Neural progenitor cell (in vitro differentiated cells): ENCODE data around the gene SMG1. TPM values are rescaled to one million over a fixed set of nuclear protein-coding genes. Genes with fewer than 3 reads are reported as not detected.

Source experiments
- DNase-seq: peaks from one replicate; pipeline ENCODE4 v3.0.0-alpha.2; 2016; ENCODE audit warnings: low spot score
- H2AFZ ChIP-seq: fragments of 200-600 bp; sonication (generic); replicated peaks from 2 replicates; pipeline ENCODE4 v1.6.1; 2016; ENCODE audit warnings: antibody characterized with exemption
- H3F3A ChIP-seq: fragments of 200-600 bp; sonication (generic); 2 replicates; pipeline ENCODE4 v1.6.1; 2016; ENCODE audit warnings: antibody characterized with exemption, low read depth
- H3K27ac ChIP-seq: fragments of 200-600 bp; sonication (generic); 2 replicates; pipeline ENCODE4 v1.5.1; 2016; ENCODE audit warnings: mild to moderate bottlenecking
- H3K27me3 ChIP-seq: fragments of 200-600 bp; sonication (generic); 2 replicates; pipeline ENCODE4 v1.6.1; 2016; ENCODE audit warnings: mild to moderate bottlenecking, moderate library complexity
- H3K36me3 ChIP-seq: fragments of 200-600 bp; sonication (generic); 2 replicates; pipeline ENCODE4 v1.5.1; 2016
- H3K4me1 ChIP-seq: fragments of 200-600 bp; sonication (generic); 2 replicates; pipeline ENCODE4 v1.6.1; 2016; ENCODE audit warnings: mixed run types
- H3K4me2 ChIP-seq: fragments of 200-600 bp; sonication (generic); 2 replicates; pipeline ENCODE4 v1.6.1; 2016
- H3K4me3 ChIP-seq: fragments of 200-600 bp; sonication (generic); 2 replicates; pipeline ENCODE4 v1.5.1; 2016
- H3K79me2 ChIP-seq: fragments of 200-600 bp; sonication (generic); 2 replicates; pipeline ENCODE4 v1.6.1; 2016; ENCODE audit warnings: low read depth
- H3K9ac ChIP-seq: fragments of 200-600 bp; sonication (generic); 2 replicates; pipeline ENCODE4 v1.6.1; 2016
- H3K9me3 ChIP-seq: fragments of 200-600 bp; sonication (generic); 2 replicates; pipeline ENCODE4 v1.5.1; 2016; ENCODE audit warnings: low read depth
- H4K20me1 ChIP-seq: fragments of 200-600 bp; sonication (generic); 2 replicates; pipeline ENCODE4 v1.6.1; 2016; ENCODE audit warnings: low read depth
- H3K27ac Mint-ChIP-seq: 3 replicates; pipeline ENCODE4 v1.8.0; 2021; ENCODE audit warnings: mixed read lengths
- H3K27me3 Mint-ChIP-seq: 2 replicates; pipeline ENCODE4 v1.8.0; 2022; ENCODE audit warnings: low read depth, mild to moderate bottlenecking, inconsistent platforms, moderate library complexity, mixed read lengths; ENCODE audit not compliant: insufficient read depth
- H3K36me3 Mint-ChIP-seq: 3 replicates; pipeline ENCODE4 v1.8.0; 2021; ENCODE audit warnings: mixed read lengths
- H3K4me1 Mint-ChIP-seq: 3 replicates; pipeline ENCODE4 v1.8.0; 2021; ENCODE audit warnings: mixed read lengths
- H3K4me3 Mint-ChIP-seq: 3 replicates; pipeline ENCODE4 v1.8.0; 2021; ENCODE audit warnings: mild to moderate bottlenecking, moderate library complexity, mixed read lengths
- H3K9me3 Mint-ChIP-seq: 3 replicates; pipeline ENCODE4 v1.8.0; 2020; ENCODE audit warnings: mixed read lengths
- CTCF ChIP-seq: fragments of 200-600 bp; sonication (generic); IDR thresholded peaks from 2 replicates; pipeline ENCODE4 v1.5.1; 2017; ENCODE audit warnings: antibody characterized with exemption, mild to moderate bottlenecking
- EZH2 ChIP-seq: fragments of 200-600 bp; sonication (generic); IDR thresholded peaks from 2 replicates; pipeline ENCODE4 v1.6.1; 2017; ENCODE audit warnings: antibody characterized with exemption, mild to moderate bottlenecking, moderate library complexity
- EZH2phosphoT487 ChIP-seq: fragments of 200-600 bp; sonication (generic); IDR thresholded peaks from 2 replicates; pipeline ENCODE4 v1.6.1; 2017; ENCODE audit warnings: antibody characterized with exemption
- total RNA-seq: library from RNA; depleted of rRNA; stranded (reverse); fragments of >200 nt; gene quantifications from 2 replicates; pipeline ENCODE4 v1.2.3, GENCODE V29; 2015; ENCODE audit warnings: low replicate concordance

The SMG1 gene
- total RNA-seq, 1 donor from 2014 or later, result 69.7 TPM

GRCh38 chr16:18816286-18816685 lies 109.9 kb downstream of the SMG1 start:
- Histone ChIP-seq H3K27ac (no peak overlapping the region), H3K9ac (no peak overlapping the region), H3F3A (no peaks in the 10 kb centered on the region), H3K4me1 (no peaks in the 10 kb centered on the region), H2AFZ (no peak overlapping the region), H3K4me3 (no peak overlapping the region), H4K20me1 (no peaks in the 10 kb centered on the region), H3K27me3 (no peaks in the 10 kb centered on the region), H3K79me2 (no peaks in the 10 kb centered on the region), H3K4me2 (no peak overlapping the region), H3K9me3 (no peaks in the 10 kb centered on the region), H3K36me3 (peaks cover 30% of the 10 kb centered on the region)
- peaks cover 22% of the 10 kb centered on the region for H3K36me3 Mint-ChIP-seq
- H3K27me3 Mint-ChIP-seq, result no peaks in the 10 kb centered on the region
- no peak overlapping the region for H3K4me3 Mint-ChIP-seq
- no peak overlapping the region for H3K27ac Mint-ChIP-seq
- H3K9me3 Mint-ChIP-seq, result no peaks in the 10 kb centered on the region
- TF ChIP-seq EZH2 (no peak), EZH2phosphoT487 (no peak)
- H3K4me1 Mint-ChIP-seq, result no peaks in the 10 kb centered on the region
- no peak for DNase-seq

- no peaks in the 10 kb centered on the region for H3K9me3 ChIP-seq
- no peaks in the 10 kb centered on the region for H3K27me3 ChIP-seq
- no peak for DNase-seq
- Mint-ChIP-seq H3K4me3 (no peak overlapping the region), H3K9me3 (no peaks in the 10 kb centered on the region), H3K4me1 (no peaks in the 10 kb centered on the region), H3K27me3 (peaks cover 4% of the 10 kb centered on the region), H3K36me3 (peaks cover 41% of the 10 kb centered on the region), H3K27ac (no peak overlapping the region)
- no peak overlapping the region for H3K27ac ChIP-seq
- no peak overlapping the region for H3K4me2 ChIP-seq
- peaks cover 39% of the 10 kb centered on the region for H3K36me3 ChIP-seq
- H3F3A ChIP-seq, result peaks cover 6% of the 10 kb centered on the region
- no peak overlapping the region for H2AFZ ChIP-seq
- no peaks in the 10 kb centered on the region for H4K20me1 ChIP-seq
- H3K9ac ChIP-seq, result no peak overlapping the region
- no peaks in the 10 kb centered on the region for H3K79me2 ChIP-seq
- no peaks in the 10 kb centered on the region for H3K4me1 ChIP-seq
- H3K4me3 ChIP-seq, result no peak overlapping the region
- TF ChIP-seq EZH2phosphoT487, result no peak
Observed at GRCh38 chr16:18811925-18812324, 114.3 kb downstream of the SMG1 start.

GRCh38 chr16:18809165-18809564 lies 117.0 kb downstream of the SMG1 start:
- H3K4me3 Mint-ChIP-seq, result no peak overlapping the region
- H3K27ac Mint-ChIP-seq, result no peak overlapping the region
- Histone ChIP-seq H3K9ac (no peak overlapping the region), H3K36me3 (peaks cover 23% of the 10 kb centered on the region), H3K9me3 (no peaks in the 10 kb centered on the region), H3K27me3 (no peaks in the 10 kb centered on the region), H3K4me2 (no peak overlapping the region), H4K20me1 (no peaks in the 10 kb centered on the region), H3K4me3 (no peak overlapping the region), H3K4me1 (peaks cover 15% of the 10 kb centered on the region), H2AFZ (no peak overlapping the region), H3K79me2 (peaks cover 9% of the 10 kb centered on the region), H3F3A (peaks cover 16% of the 10 kb centered on the region), H3K27ac (no peak overlapping the region)
- peaks cover 4% of the 10 kb centered on the region for H3K27me3 Mint-ChIP-seq
- no peak for DNase-seq
- no peak for TF ChIP-seq EZH2
- peaks cover 22% of the 10 kb centered on the region for H3K4me1 Mint-ChIP-seq
- peaks cover 37% of the 10 kb centered on the region for H3K36me3 Mint-ChIP-seq
- H3K9me3 Mint-ChIP-seq, result no peaks in the 10 kb centered on the region

- peak overlapping the region; percentile 45 for H3K4me2 ChIP-seq
- no peak overlapping the region for H3K4me3 ChIP-seq
- TF ChIP-seq EZH2phosphoT487 (no peak), CTCF (no peak), EZH2 (no peak)
- no peak for DNase-seq
- no peak overlapping the region for H3K9ac ChIP-seq
- no peak overlapping the region for H3K27ac ChIP-seq
- Mint-ChIP-seq H3K36me3 (peaks cover 22% of the 10 kb centered on the region), H3K4me1 (peaks cover 43% of the 10 kb centered on the region), H3K4me3 (no peak overlapping the region), H3K9me3 (no peaks in the 10 kb centered on the region), H3K27me3 (peaks cover 8% of the 10 kb centered on the region), H3K27ac (no peak overlapping the region)
- peaks cover 34% of the 10 kb centered on the region for H3K79me2 ChIP-seq
- peaks cover 38% of the 10 kb centered on the region for H3F3A ChIP-seq
- peaks cover 18% of the 10 kb centered on the region for H3K36me3 ChIP-seq
- H4K20me1 ChIP-seq, result peaks cover 9% of the 10 kb centered on the region
- no peaks in the 10 kb centered on the region for H3K9me3 ChIP-seq
- no peaks in the 10 kb centered on the region for H3K27me3 ChIP-seq
- H2AFZ ChIP-seq, result no peak overlapping the region
- peaks cover 23% of the 10 kb centered on the region for H3K4me1 ChIP-seq
Observed at GRCh38 chr16:18805257-18805773, 120.9 kb downstream of the SMG1 start.

- peak; percentile 47 for DNase-seq
Observed at GRCh38 chr16:18804540-18804939, 121.7 kb downstream of the SMG1 start.

More at GRCh38 chr16:18804540-18804939, 121.7 kb downstream of the SMG1 start:
- Histone ChIP-seq H3K27me3 (no peaks in the 10 kb centered on the region), H3K4me2 (peak overlapping the region; percentile 45), H3K36me3 (peaks cover 10% of the 10 kb centered on the region), H3K4me3 (no peak overlapping the region), H3K4me1 (peaks cover 26% of the 10 kb centered on the region), H3K9ac (no peak overlapping the region), H3K9me3 (no peaks in the 10 kb centered on the region), H3K27ac (peak overlapping the region; percentile 10), H2AFZ (no peak overlapping the region), H3F3A (peaks cover 38% of the 10 kb centered on the region), H4K20me1 (peaks cover 17% of the 10 kb centered on the region), H3K79me2 (peaks cover 42% of the 10 kb centered on the region)
- Mint-ChIP-seq H3K9me3 (no peaks in the 10 kb centered on the region), H3K36me3 (peaks cover 15% of the 10 kb centered on the region), H3K4me1 (peaks cover 51% of the 10 kb centered on the region), H3K27me3 (peaks cover 10% of the 10 kb centered on the region), H3K27ac (peak overlapping the region; percentile 78), H3K4me3 (peak overlapping the region; percentile 61)
- TF ChIP-seq CTCF (no peak), EZH2 (no peak), EZH2phosphoT487 (no peak)
